ENCODE data around the gene UPF3A.

DNA sequence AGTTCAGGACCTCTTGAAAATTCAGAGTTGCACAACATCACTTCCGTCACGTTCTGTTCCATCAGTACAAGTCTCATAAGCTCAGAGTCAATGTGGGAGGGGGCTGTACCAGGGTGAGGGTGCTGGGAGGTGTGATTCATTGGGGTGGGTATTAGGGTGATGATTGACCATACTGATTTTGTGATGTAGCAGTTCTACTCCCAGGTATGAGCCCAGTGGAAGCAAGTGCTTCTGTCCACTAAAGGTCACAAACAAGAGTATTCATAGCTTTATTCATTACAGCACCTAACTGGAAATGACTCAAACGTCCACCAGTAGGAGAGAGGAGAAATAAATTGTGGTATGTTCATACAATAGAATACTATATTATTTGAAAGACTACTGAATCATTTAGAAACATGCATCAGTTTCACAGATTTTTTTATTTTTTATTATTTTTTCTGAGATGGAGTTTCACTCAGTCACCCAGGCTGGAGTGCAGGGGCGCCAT is 12.1 kb upstream of the UPF3A start:
- TF ChIP-seq NANOG (IDR thresholded peaks at IDR 0.05; ENCODE audit: borderline replicate concordance) (no peak), JUNB (IDR thresholded peaks at IDR 0.05; ENCODE audit: unreplicated experiment) (no peak), POLR2AphosphoS5 (IDR thresholded peaks at IDR 0.05; ENCODE audit: low read depth) (no peak), EZH2 (IDR thresholded peaks at IDR 0.05; ENCODE audit: low read depth, unreplicated experiment) (no peak), EZH2phosphoT487 (IDR thresholded peaks at IDR 0.05; ENCODE audit: unreplicated experiment) (no peak)
- TF ChIP-seq, protein P1, sequence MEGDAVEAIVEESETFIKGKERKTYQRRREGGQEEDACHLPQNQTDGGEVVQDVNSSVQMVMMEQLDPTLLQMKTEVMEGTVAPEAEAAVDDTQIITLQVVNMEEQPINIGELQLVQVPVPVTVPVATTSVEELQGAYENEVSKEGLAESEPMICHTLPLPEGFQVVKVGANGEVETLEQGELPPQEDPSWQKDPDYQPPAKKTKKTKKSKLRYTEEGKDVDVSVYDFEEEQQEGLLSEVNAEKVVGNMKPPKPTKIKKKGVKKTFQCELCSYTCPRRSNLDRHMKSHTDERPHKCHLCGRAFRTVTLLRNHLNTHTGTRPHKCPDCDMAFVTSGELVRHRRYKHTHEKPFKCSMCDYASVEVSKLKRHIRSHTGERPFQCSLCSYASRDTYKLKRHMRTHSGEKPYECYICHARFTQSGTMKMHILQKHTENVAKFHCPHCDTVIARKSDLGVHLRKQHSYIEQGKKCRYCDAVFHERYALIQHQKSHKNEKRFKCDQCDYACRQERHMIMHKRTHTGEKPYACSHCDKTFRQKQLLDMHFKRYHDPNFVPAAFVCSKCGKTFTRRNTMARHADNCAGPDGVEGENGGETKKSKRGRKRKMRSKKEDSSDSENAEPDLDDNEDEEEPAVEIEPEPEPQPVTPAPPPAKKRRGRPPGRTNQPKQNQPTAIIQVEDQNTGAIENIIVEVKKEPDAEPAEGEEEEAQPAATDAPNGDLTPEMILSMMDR (conservative IDR thresholded peaks at IDR 0.05; ENCODE audit: low read depth in 2 of 2): no peak
- TF ChIP-seq, protein P2, sequence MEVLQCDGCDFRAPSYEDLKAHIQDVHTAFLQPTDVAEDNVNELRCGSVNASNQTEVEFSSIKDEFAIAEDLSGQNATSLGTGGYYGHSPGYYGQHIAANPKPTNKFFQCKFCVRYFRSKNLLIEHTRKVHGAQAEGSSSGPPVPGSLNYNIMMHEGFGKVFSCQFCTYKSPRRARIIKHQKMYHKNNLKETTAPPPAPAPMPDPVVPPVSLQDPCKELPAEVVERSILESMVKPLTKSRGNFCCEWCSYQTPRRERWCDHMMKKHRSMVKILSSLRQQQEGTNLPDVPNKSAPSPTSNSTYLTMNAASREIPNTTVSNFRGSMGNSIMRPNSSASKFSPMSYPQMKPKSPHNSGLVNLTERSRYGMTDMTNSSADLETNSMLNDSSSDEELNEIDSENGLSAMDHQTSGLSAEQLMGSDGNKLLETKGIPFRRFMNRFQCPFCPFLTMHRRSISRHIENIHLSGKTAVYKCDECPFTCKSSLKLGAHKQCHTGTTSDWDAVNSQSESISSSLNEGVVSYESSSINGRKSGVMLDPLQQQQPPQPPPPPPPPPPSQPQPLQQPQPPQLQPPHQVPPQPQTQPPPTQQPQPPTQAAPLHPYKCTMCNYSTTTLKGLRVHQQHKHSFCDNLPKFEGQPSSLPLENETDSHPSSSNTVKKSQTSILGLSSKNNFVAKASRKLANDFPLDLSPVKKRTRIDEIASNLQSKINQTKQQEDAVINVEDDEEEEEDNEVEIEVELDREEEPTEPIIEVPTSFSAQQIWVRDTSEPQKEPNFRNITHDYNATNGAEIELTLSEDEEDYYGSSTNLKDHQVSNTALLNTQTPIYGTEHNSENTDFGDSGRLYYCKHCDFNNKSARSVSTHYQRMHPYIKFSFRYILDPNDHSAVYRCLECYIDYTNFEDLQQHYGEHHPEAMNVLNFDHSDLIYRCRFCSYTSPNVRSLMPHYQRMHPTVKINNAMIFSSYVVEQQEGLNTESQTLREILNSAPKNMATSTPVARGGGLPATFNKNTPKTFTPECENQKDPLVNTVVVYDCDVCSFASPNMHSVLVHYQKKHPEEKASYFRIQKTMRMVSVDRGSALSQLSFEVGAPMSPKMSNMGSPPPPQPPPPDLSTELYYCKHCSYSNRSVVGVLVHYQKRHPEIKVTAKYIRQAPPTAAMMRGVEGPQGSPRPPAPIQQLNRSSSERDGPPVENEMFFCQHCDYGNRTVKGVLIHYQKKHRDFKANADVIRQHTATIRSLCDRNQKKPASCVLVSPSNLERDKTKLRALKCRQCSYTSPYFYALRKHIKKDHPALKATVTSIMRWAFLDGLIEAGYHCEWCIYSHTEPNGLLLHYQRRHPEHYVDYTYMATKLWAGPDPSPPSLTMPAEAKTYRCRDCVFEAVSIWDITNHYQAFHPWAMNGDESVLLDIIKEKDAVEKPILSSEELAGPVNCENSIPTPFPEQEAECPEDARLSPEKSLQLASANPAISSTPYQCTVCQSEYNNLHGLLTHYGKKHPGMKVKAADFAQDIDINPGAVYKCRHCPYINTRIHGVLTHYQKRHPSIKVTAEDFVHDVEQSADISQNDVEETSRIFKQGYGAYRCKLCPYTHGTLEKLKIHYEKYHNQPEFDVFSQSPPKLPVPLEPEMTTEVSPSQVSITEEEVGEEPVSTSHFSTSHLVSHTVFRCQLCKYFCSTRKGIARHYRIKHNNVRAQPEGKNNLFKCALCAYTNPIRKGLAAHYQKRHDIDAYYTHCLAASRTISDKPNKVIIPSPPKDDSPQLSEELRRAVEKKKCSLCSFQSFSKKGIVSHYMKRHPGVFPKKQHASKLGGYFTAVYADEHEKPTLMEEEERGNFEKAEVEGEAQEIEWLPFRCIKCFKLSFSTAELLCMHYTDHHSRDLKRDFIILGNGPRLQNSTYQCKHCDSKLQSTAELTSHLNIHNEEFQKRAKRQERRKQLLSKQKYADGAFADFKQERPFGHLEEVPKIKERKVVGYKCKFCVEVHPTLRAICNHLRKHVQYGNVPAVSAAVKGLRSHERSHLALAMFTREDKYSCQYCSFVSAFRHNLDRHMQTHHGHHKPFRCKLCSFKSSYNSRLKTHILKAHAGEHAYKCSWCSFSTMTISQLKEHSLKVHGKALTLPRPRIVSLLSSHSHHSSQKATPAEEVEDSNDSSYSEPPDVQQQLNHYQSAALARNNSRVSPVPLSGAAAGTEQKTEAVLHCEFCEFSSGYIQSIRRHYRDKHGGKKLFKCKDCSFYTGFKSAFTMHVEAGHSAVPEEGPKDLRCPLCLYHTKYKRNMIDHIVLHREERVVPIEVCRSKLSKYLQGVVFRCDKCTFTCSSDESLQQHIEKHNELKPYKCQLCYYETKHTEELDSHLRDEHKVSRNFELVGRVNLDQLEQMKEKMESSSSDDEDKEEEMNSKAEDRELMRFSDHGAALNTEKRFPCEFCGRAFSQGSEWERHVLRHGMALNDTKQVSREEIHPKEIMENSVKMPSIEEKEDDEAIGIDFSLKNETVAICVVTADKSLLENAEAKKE (CRISPR knock-in tag; IDR thresholded peaks at IDR 0.05): no peak
- TF ChIP-seq, protein P3, sequence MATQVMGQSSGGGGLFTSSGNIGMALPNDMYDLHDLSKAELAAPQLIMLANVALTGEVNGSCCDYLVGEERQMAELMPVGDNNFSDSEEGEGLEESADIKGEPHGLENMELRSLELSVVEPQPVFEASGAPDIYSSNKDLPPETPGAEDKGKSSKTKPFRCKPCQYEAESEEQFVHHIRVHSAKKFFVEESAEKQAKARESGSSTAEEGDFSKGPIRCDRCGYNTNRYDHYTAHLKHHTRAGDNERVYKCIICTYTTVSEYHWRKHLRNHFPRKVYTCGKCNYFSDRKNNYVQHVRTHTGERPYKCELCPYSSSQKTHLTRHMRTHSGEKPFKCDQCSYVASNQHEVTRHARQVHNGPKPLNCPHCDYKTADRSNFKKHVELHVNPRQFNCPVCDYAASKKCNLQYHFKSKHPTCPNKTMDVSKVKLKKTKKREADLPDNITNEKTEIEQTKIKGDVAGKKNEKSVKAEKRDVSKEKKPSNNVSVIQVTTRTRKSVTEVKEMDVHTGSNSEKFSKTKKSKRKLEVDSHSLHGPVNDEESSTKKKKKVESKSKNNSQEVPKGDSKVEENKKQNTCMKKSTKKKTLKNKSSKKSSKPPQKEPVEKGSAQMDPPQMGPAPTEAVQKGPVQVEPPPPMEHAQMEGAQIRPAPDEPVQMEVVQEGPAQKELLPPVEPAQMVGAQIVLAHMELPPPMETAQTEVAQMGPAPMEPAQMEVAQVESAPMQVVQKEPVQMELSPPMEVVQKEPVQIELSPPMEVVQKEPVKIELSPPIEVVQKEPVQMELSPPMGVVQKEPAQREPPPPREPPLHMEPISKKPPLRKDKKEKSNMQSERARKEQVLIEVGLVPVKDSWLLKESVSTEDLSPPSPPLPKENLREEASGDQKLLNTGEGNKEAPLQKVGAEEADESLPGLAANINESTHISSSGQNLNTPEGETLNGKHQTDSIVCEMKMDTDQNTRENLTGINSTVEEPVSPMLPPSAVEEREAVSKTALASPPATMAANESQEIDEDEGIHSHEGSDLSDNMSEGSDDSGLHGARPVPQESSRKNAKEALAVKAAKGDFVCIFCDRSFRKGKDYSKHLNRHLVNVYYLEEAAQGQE (IDR thresholded peaks at IDR 0.05; ENCODE audit: unreplicated experiment): no peak
